Neural progenitor cell (in vitro differentiated cells): ENCODE results near the gene CISTR.

ENCODE experiments used
- EZH2phosphoT487 ChIP-seq: fragments of 200-600 bp; sonication (generic); IDR thresholded peaks from 2 replicates; pipeline ENCODE4 v1.6.1; 2017; ENCODE audit warnings: antibody characterized with exemption
- TF ChIP-seq, protein P1 (sequence below): fragments of 200-600 bp; sonication (generic); IDR thresholded peaks from 2 replicates; pipeline ENCODE4 v1.5.1; 2017; ENCODE audit warnings: antibody characterized with exemption, mild to moderate bottlenecking

DNA sequence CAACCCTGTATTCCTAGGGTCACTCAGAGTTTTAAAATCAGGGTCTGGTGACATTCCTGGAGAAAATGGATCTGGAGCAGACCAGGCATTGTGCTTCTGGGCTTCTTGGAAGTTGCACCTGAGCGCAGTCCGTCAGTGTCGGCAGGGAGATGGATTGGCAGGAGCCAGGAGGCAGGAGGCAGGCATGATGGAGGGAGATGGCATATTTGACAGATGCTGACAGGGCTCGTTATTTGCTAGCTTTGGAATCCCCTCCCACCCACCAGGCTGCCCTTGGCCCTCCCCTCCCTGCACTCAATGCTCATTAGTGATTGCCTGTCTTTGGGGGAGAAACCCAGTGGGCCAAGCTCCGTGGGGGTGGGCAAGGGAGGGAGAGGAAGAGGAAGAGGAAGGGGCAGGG lies 4.7 kb downstream of the CISTR start:
- TF ChIP-seq, protein P1, sequence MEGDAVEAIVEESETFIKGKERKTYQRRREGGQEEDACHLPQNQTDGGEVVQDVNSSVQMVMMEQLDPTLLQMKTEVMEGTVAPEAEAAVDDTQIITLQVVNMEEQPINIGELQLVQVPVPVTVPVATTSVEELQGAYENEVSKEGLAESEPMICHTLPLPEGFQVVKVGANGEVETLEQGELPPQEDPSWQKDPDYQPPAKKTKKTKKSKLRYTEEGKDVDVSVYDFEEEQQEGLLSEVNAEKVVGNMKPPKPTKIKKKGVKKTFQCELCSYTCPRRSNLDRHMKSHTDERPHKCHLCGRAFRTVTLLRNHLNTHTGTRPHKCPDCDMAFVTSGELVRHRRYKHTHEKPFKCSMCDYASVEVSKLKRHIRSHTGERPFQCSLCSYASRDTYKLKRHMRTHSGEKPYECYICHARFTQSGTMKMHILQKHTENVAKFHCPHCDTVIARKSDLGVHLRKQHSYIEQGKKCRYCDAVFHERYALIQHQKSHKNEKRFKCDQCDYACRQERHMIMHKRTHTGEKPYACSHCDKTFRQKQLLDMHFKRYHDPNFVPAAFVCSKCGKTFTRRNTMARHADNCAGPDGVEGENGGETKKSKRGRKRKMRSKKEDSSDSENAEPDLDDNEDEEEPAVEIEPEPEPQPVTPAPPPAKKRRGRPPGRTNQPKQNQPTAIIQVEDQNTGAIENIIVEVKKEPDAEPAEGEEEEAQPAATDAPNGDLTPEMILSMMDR, result no peak
- no peak for TF ChIP-seq EZH2phosphoT487
